ENCODE data around the gene RBM17. TPM values are rescaled to one million over a fixed set of nuclear protein-coding genes. Genes with fewer than 3 reads are reported as not detected.

RBM17 gene
- total RNA-seq, 1 donor: 47.5 TPM

DNA sequence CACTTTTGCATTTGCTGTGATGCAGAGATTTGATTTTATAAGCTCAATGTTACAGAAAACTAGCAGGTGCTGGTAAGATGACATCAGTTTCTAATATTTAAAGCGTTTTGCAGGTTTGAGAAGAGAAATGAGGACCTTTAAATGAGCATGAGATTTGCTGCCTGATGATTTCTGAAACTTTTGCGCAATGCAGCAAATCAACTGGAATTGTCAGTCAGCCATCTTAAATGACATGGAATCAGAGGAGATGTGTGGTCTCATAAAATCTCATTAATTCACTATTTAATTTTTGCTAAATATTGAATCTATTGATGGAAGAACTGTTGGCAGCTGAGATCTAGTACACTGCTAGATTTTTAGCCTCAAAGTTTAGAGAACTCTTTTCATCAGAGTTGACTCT lies 3.9 kb downstream of the RBM17 start:
- DNase-seq (ENCODE audit: low read depth): no peak
- no peak overlapping the region for H3K4me3 ChIP-seq (ENCODE audit: low read depth, low read length)
- TF ChIP-seq, protein P1, sequence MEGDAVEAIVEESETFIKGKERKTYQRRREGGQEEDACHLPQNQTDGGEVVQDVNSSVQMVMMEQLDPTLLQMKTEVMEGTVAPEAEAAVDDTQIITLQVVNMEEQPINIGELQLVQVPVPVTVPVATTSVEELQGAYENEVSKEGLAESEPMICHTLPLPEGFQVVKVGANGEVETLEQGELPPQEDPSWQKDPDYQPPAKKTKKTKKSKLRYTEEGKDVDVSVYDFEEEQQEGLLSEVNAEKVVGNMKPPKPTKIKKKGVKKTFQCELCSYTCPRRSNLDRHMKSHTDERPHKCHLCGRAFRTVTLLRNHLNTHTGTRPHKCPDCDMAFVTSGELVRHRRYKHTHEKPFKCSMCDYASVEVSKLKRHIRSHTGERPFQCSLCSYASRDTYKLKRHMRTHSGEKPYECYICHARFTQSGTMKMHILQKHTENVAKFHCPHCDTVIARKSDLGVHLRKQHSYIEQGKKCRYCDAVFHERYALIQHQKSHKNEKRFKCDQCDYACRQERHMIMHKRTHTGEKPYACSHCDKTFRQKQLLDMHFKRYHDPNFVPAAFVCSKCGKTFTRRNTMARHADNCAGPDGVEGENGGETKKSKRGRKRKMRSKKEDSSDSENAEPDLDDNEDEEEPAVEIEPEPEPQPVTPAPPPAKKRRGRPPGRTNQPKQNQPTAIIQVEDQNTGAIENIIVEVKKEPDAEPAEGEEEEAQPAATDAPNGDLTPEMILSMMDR (IDR thresholded peaks at IDR 0.05; ENCODE audit: insufficient read depth, low read depth, low read length): no peak

DNA sequence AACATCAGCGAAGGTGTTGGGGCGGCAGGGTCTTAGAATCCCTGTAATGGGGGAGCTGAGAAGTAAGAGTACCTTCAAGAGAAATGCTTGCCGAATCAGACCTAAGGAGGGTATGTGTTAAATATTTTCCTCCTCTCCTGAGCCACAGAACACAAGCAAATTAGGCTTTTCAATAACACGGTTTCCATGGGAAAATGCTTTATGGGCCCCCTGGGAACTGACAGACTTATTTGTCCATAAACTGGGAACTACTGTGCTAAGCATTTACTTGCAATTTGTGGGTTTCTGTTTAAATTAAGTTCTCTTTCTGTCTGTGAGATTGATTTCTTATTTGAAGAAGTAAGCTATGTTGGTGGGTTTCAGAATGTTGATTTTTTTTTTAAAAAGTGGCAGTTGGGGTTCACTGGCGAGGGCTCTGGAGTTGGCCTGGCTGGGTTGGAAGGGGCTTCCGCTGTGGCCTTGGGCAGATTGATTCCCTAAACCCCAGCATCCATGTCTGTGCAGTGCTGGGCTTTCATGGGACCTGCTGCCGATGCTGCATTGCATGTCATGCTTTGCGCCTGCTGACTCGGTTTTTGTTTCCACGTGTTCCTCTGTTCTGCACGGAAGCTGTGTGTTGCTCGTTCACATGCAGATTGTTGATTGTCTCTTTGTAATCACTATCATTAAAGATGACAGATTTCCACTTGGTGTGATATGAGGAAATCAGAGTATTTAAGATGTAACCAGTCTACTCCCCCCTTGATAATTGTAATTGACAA lies 7.2 kb downstream of the RBM17 start:
- TF ChIP-seq, protein P1 (IDR thresholded peaks at IDR 0.05; ENCODE audit: insufficient read depth, low read depth, low read length): no peak
- DNase-seq (ENCODE audit: low read depth): peak; percentile 39
- H3K4me3 ChIP-seq (ENCODE audit: low read depth, low read length): no peak overlapping the region

DNA sequence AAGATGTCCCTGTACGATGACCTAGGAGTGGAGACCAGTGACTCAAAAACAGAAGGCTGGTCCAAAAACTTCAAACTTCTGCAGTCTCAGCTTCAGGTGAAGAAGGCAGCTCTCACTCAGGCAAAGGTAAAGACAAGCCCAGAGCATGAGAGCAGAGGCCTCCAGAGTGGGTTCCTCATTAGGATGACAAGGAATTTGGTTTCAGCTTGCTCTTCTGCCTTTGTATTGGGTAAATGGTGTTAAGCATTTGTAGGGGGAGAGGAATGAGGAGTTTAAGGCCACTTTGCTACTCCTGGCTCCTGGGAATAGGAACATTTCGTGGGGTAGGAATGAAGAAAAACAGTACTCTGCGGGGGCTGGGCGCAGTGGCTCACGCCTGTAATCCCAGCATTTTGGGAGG lies 8.2 kb downstream of the RBM17 start:
- TF ChIP-seq, protein P1 (IDR thresholded peaks at IDR 0.05; ENCODE audit: insufficient read depth, low read depth, low read length): no peak

DNA sequence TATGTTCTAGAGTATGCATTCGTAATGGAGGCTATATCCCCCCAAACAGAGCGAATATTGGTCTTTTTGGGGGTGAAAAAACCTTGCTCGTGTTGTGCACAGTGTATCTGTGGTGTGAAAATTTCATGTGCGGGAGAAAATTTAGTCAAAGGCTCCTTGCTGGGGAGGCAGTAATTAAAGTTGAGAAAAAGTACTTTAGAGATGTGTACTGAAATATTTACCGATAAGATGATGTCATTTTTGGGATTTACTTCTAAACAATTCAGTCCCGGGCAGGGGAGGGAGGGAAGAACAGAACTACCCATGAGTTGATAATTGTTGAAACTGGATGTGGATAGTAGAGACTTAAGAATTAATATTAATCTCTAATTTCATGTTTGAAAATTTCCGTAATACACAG lies 9.3 kb downstream of the RBM17 start:
- H3K4me3 ChIP-seq (ENCODE audit: low read depth, low read length): no peak overlapping the region
- TF ChIP-seq, protein P1 (IDR thresholded peaks at IDR 0.05; ENCODE audit: insufficient read depth, low read depth, low read length): no peak
- no peak for DNase-seq (ENCODE audit: low read depth)

More for the DNA sequence above, 8.2 kb downstream of the RBM17 start:
- H3K4me3 ChIP-seq (ENCODE audit: low read depth, low read length): no peak overlapping the region
- DNase-seq (ENCODE audit: low read depth): no peak

DNA sequence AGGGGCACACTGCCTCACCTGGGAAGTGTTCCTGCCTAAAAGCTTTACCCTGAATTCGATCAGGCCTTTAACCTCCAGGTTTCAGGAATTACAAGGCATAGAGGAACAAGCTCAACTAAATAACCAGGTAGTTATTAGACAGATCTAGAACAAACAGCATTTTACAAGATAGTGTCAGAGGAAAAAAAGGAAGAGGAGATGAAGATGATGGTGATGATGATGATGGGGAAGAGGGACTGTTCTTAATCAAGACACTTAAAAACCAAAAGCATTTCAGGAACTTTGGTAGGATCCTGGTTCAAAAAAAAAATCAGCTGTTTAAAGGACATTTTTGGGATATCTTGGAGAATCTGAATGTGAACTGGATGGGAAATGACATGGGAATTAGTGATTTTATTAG lies 11.5 kb downstream of the RBM17 start:
- H3K4me3 ChIP-seq (ENCODE audit: low read depth, low read length): no peak overlapping the region
- TF ChIP-seq, protein P1 (IDR thresholded peaks at IDR 0.05; ENCODE audit: insufficient read depth, low read depth, low read length): no peak
- no peak for DNase-seq (ENCODE audit: low read depth)

DNA sequence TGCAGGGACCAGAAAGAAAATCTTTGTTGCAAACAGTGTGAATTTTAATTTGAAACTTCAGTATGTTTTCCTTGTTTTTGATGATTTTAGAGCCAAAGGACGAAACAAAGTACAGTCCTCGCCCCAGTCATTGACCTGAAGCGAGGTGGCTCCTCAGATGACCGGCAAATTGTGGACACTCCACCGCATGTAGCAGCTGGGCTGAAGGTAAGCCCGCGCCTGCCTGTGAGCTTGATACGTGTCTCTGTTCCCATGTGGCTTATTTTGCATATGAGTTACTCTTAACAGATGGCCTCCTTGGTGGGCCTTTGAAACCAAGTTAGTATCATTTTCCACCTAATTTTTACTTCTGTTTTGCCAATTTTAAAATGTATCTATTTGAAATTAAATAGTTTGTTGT lies 12.3 kb downstream of the RBM17 start:
- no peak for DNase-seq (ENCODE audit: low read depth)
- TF ChIP-seq, protein P1 (IDR thresholded peaks at IDR 0.05; ENCODE audit: insufficient read depth, low read depth, low read length): no peak
- no peak overlapping the region for H3K4me3 ChIP-seq (ENCODE audit: low read depth, low read length)

DNA sequence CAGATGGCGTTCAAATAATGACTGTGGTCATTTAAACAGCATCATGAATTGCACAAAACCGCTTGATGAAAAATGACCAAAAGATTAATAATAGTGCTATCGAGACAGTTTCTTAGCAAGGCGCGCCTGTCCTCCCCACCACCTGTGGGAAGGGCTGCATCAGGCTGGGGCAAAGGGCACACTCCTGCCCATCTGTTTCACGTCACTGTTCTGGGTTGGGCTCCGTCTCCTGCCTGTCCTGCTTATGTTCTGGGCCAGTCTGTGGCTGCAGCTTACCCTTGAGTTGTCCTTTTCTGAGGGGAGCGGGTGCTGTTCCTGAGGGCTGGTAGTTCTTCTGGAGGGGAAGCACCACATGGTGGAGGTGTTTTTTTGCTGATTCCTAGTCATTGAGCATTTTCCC lies 13.3 kb downstream of the RBM17 start:
- TF ChIP-seq, protein P1 (IDR thresholded peaks at IDR 0.05; ENCODE audit: insufficient read depth, low read depth, low read length): no peak
- no peak overlapping the region for H3K4me3 ChIP-seq (ENCODE audit: low read depth, low read length)
- DNase-seq (ENCODE audit: low read depth): no peak

All from fibroblast of villous mesenchyme (primary cell).